LNCAP (cell line): ENCODE measurements around the gene GYS2.

ENCODE experiments used
- TF ChIP-seq, protein P1 (sequence below): fragments of 450-650 bp; IDR thresholded peaks from 2 replicates; pipeline ENCODE4 v1.5.1; 2017; ENCODE audit warnings: mild to moderate bottlenecking

The GYS2 gene

DNA sequence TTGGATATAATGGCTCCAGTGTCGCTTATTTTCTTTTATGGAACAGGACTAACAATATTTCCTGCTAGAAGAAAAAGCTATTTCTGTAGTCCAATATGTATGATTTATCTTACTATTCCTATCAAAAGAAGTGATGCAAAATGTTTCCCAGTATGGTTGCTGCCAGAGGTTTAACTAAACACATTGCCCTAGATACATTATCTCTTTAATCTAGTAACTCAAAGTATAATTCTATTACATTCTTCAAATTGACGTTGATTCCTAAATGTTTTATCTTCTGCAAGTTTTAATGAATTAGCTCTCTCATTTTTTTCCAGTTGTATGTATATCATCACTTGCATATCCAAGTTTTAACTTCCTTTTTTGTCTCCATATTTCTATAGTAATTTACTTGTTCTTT is 28.2 kb downstream of the GYS2 start:
- TF ChIP-seq, protein P1, sequence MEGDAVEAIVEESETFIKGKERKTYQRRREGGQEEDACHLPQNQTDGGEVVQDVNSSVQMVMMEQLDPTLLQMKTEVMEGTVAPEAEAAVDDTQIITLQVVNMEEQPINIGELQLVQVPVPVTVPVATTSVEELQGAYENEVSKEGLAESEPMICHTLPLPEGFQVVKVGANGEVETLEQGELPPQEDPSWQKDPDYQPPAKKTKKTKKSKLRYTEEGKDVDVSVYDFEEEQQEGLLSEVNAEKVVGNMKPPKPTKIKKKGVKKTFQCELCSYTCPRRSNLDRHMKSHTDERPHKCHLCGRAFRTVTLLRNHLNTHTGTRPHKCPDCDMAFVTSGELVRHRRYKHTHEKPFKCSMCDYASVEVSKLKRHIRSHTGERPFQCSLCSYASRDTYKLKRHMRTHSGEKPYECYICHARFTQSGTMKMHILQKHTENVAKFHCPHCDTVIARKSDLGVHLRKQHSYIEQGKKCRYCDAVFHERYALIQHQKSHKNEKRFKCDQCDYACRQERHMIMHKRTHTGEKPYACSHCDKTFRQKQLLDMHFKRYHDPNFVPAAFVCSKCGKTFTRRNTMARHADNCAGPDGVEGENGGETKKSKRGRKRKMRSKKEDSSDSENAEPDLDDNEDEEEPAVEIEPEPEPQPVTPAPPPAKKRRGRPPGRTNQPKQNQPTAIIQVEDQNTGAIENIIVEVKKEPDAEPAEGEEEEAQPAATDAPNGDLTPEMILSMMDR: no peak

DNA sequence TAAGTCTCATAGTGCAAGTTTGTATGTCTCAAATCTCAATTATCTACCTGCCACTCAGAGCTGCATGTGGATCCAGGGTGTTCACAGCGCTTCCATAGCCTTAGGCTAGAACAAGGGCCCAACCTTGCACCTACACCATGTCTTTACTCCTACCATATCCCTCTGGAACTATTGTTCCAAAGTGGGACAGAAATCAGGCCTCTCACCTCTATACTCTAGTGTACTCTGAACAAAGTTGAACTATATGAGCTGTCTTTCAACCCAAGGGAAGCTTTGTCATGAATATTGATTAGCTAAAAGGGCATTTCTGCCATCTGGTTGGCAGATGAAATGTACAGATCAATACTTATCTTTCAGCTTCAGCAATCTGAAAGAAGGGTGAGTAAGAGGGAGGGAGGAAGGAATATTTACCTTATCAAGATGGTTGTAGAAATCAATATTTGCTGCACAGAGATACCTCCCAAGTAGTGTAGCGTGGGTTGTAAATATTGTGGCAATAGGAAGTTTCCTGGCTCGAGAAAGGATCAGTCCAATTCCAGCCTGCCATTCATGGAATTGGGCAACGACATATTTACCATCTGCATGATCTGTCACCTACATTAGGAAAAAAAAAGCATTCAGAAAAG is 30.8 kb downstream of the GYS2 start:
- TF ChIP-seq, protein P1: no peak

DNA sequence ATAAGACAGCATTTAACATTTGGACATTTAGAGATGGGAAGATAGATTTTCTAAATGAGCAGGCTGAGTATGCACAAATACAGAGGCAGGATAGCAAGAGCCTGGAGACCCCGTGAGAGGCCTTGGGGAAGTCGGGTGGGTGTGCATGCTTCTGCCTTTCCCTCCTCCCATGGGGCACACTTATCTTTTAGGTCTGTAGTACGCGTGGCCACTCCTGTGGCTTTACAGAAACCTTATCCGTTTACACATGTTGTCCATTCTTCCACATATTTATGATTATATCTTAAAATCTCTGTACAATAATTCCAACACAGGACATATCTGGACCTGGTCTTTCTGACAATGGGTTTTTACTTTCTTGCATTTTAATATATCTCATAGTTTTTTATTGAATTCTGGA is 33.6 kb downstream of the GYS2 start:
- TF ChIP-seq, protein P1: no peak

DNA sequence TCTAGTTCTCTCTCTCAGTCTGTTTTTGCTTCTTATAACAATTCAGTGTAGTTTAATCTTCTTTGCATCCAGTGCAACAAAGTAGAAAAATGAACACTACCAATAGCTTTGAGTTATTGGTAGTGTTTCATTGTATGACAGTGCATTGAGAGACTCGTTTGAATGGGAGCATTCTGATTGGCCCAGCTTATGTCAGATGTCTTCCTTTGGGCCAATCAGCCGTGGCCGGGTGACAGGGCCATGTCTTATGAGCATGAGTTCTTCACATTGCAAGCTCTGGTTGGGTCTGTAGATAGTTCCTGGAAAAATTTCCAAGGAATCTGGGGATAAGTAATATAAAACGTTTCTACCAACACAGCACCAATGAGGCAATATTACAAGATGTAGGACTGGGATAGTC is 36.5 kb downstream of the GYS2 start:
- TF ChIP-seq, protein P1: no peak

DNA sequence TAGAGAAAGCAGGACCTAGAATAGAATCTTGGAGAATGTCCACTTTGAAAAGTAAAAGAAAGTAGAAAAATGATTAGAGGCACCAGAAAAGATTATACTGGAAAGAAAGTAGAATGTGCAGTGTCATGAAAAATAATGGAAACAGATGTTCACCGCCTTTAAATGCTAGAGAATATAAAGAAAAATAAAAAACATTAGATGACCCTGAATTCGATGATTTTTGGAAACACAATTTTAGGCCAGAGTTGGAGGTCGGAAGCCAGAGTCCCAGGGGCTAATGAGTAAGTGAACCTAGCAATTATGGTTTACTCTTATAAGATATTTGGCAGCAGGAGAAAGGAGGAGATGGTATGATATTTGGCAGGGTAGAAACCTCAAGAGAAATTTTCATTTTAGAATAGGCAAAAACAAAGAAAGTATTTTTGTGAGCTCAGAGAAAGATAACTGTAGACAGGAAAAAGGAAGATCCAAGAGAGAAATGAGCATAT is 37.7 kb downstream of the GYS2 start:
- TF ChIP-seq, protein P1: no peak

DNA sequence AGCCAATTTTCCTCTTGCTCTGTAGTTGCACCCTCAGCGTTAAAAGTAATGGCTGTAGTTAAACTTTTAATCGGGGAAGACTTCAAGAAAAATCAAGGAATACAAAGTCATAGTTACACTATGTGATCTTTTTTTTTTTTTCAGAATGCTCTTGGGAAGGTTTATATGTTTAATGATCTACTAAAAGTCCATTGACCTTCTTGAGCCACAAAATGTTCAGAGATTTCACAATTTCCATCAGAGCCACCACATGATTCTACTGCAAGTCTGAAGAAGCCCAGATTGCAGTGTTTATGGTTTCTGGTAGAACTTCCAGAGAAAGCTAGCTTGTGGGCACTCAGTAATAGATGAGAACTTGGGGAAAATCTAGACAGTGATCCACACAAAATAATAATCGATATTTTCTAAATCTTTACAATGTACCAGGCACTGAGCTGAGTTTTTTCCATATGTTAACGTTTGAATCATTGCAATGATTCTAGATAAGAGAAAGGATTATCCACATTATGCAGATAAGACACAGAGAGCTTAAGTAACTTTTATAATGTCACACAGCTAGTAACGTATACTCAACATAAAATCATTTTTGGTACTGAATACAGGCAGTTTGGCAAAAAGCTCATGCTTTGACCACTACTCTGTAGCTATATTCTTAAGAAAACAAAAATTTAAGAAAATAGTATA is 38.3 kb downstream of the GYS2 start:
- TF ChIP-seq, protein P1: no peak

DNA sequence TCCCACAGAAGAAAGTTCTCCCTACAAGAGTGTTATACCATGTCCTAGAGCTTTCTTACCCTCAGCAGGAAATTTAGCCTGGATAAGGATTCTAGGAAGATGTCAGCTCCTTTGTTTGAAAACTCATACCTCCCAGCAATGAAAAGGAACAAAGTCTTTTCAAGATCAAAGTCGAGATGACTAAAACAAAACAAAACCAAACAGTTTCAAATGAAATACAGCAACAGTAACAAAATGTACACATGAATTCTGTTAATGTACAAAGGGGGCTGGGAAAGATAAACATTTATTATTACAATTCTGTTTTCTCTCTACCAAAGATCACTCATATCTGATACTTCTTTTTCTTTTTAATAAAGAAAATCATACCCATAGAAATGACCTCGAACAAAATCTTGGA is 41.8 kb downstream of the GYS2 start:
- TF ChIP-seq, protein P1: no peak
